ENCODE measurements around the gene SEC61A2.
"Not testable (repeated sequence)": the region's sequence is repeated elsewhere in the genome, so short reads cannot be mapped to it uniquely, and the experiment has no call there.

The SEC61A2 gene

GRCh38 chr10:12129222-12130111 is at the start of gene SEC61A2:
TSS of gene SEC61A2 (plus strand) at chr10:12129677. CDS start at chr10:12129788, 111 bp downstream.
- DNase-seq, result peak; percentile 4

- DNase-seq, result no peak
Observed at GRCh38 chr10:12081470-12081869, 48.0 kb upstream of the SEC61A2 start.

- DNase-seq, result no peak
Observed at GRCh38 chr10:12081879-12082557, 47.5 kb upstream of the SEC61A2 start.

- no peak for DNase-seq
Observed at GRCh38 chr10:12088919-12089318, 40.6 kb upstream of the SEC61A2 start.

GRCh38 chr10:12091421-12091820 is 38.1 kb upstream of the SEC61A2 start:
- DNase-seq, result no peak

GRCh38 chr10:12097361-12097760 is 32.1 kb upstream of the SEC61A2 start:
- DNase-seq, result not testable (repeated sequence)

GRCh38 chr10:12097791-12098190 is 31.7 kb upstream of the SEC61A2 start:
- DNase-seq, result peak; percentile 51

GRCh38 chr10:12098966-12099365 is 30.5 kb upstream of the SEC61A2 start:
- DNase-seq, result no peak

GRCh38 chr10:12103802-12104201 is 25.7 kb upstream of the SEC61A2 start:
- DNase-seq, result no peak

- no peak for DNase-seq
Observed at GRCh38 chr10:12107781-12108180, 21.7 kb upstream of the SEC61A2 start.

GRCh38 chr10:12109286-12109685 is 20.2 kb upstream of the SEC61A2 start:
- no peak for DNase-seq

- no peak for DNase-seq
Observed at GRCh38 chr10:12111528-12111927, 17.9 kb upstream of the SEC61A2 start.

- no peak for DNase-seq
Observed at GRCh38 chr10:12113627-12114026, 15.8 kb upstream of the SEC61A2 start.

GRCh38 chr10:12121673-12122072 is 7.8 kb upstream of the SEC61A2 start:
- DNase-seq, result no peak

- DNase-seq, result peak; percentile 3
Observed at GRCh38 chr10:12130237-12130872, 878 bp downstream of the SEC61A2 start.

GRCh38 chr10:12135631-12136030 is 6.2 kb downstream of the SEC61A2 start:
- DNase-seq, result no peak

- DNase-seq, result no peak
Observed at GRCh38 chr10:12140038-12140437, 10.6 kb downstream of the SEC61A2 start.

GRCh38 chr10:12144538-12144937 is 15.1 kb downstream of the SEC61A2 start:
- DNase-seq, result no peak

- DNase-seq, result no peak
Observed at GRCh38 chr10:12150163-12150562, 20.7 kb downstream of the SEC61A2 start.

- no peak for DNase-seq
Observed at GRCh38 chr10:12154516-12154915, 25.0 kb downstream of the SEC61A2 start.

- DNase-seq, result no peak
Observed at GRCh38 chr10:12156367-12157123, 27.1 kb downstream of the SEC61A2 start.

GRCh38 chr10:12158111-12158510 is 28.6 kb downstream of the SEC61A2 start:
- no peak for DNase-seq

GRCh38 chr10:12160664-12161063 is 31.2 kb downstream of the SEC61A2 start:
- DNase-seq, result no peak

Data from NCI-H2081 treated with DMSO at 0.1 percent for 48 hours (cell line).